NCI-H82 treated with DMSO at 0.1 percent for 48 hours (cell line): ENCODE measurements around the gene EFNB2.
A peak's percentile ranks its signal among the peaks of the same experiment; 100 is the strongest.

Experiments
- DNase-seq: peaks from one replicate; lab custom pipeline; 2025; ENCODE audit not compliant: unreplicated experiment; lab: John Stamatoyannopoulos, UW

The EFNB2 gene

GRCh38 chr13:106535552-106536243, at the start of gene EFNB2:
EFNB2 (minus strand) TSS chr13:106535662; CDS start chr13:106534964, 698 bp downstream.
- peak; percentile 78 for DNase-seq

GRCh38 chr13:106581225-106581624, 45.8 kb upstream of the EFNB2 start:
- no peak for DNase-seq

GRCh38 chr13:106575896-106576295, 40.4 kb upstream of the EFNB2 start:
- no peak for DNase-seq

- DNase-seq, result no peak
Measured at GRCh38 chr13:106573868-106574267, 38.4 kb upstream of the EFNB2 start.

- DNase-seq, result no peak
Measured at GRCh38 chr13:106573284-106573846, 37.9 kb upstream of the EFNB2 start.

GRCh38 chr13:106570299-106570852, 34.9 kb upstream of the EFNB2 start:
- DNase-seq, result peak; percentile 75

- DNase-seq, result peak; percentile 51
Measured at GRCh38 chr13:106569233-106570095, 34.0 kb upstream of the EFNB2 start.

- peak; percentile 65 for DNase-seq
Measured at GRCh38 chr13:106568299-106569003, 33.0 kb upstream of the EFNB2 start.

- peak; percentile 76 for DNase-seq
Measured at GRCh38 chr13:106567474-106568298, 32.2 kb upstream of the EFNB2 start, which contains the start of gene ARGLU1. ARGLU1 (minus strand) TSS chr13:106568137; CDS start chr13:106567919, 218 bp downstream.

GRCh38 chr13:106566641-106567473, 31.4 kb upstream of the EFNB2 start:
- DNase-seq, result no peak

GRCh38 chr13:106565127-106565775, 29.8 kb upstream of the EFNB2 start:
- DNase-seq, result no peak

GRCh38 chr13:106562301-106562700, 26.8 kb upstream of the EFNB2 start:
- DNase-seq, result no peak

GRCh38 chr13:106561551-106562170, 26.2 kb upstream of the EFNB2 start:
- DNase-seq, result no peak

GRCh38 chr13:106560821-106561220, 25.4 kb upstream of the EFNB2 start:
- DNase-seq, result no peak

- DNase-seq, result no peak
Measured at GRCh38 chr13:106558527-106558926, 23.1 kb upstream of the EFNB2 start.

- no peak for DNase-seq
Measured at GRCh38 chr13:106555631-106556328, 20.3 kb upstream of the EFNB2 start.

GRCh38 chr13:106551751-106552150, 16.3 kb upstream of the EFNB2 start:
- no peak for DNase-seq

GRCh38 chr13:106551350-106551749, 15.9 kb upstream of the EFNB2 start:
- no peak for DNase-seq
